GM21619 (cell line): ENCODE results near the gene MCM7.
"Not testable (repeated sequence)": the region's sequence is repeated elsewhere in the genome, so short reads cannot be mapped to it uniquely, and the experiment has no call there.

Experiments
- ATAC-seq: cut with Tn5 transposase; IDR thresholded peaks from one replicate; pipeline ENCODE4 v1.9.1; 2021; ENCODE audit not compliant: unreplicated experiment

Gene MCM7

DNA sequence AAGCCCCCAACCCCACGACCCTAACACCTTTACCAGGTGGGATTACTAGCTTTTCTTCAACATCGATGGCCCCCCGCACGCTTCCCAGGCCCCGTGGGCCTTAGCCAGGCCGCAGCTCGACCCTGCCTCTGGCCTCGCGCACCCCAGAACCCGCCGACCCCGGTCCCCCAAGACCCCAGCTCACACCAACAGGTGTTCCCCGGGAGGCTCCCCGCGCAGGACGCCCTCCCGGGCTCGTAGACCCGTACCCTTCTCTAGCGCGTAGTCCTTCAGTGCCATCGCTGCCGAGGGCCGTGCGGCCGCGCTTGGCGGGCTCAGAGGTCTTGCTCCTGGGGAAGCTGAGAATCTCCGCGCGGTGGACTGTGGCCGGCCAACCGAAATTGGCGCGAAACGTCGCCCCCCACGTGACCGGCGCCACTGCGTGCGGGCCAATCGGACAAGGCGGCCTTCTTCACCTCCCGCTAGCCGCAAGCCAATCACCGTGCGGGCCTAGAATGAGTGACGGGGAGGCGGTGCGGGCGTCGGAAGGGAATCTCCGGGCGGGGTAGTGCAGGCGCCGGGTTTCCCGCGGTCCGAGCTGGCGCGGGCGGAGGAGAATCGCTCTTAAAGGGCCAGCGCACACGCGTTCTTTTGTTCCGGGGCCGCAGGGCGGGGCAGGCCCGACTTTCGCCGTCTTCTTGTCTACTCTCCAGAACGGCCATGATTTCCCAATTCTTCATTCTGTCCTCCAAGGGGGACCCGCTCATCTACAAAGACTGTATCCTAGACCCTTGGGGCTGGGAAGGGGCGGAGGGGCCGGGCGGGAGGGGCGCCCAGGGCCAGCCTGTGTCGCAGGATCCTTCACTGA lies at the start of gene MCM7, which contains the start of gene AP4M1:
Gene MCM7, minus strand, starts transcription at position 382 of the 847 bp plus-strand sequence. Its CDS starts 103 bp downstream, at position 279.
Gene AP4M1, plus strand, starts transcription at position 628 of the 847 bp plus-strand sequence. Its CDS starts 72 bp downstream, at position 700.
- peak; percentile 84 for ATAC-seq

GRCh38 chr7:100148559-100149328 lies 47.5 kb upstream of the MCM7 start, which contains the start of gene LAMTOR4:
LAMTOR4 (plus strand) TSS chr7:100148918; CDS start chr7:100148973, 55 bp downstream.
- ATAC-seq = peak; percentile 98

DNA sequence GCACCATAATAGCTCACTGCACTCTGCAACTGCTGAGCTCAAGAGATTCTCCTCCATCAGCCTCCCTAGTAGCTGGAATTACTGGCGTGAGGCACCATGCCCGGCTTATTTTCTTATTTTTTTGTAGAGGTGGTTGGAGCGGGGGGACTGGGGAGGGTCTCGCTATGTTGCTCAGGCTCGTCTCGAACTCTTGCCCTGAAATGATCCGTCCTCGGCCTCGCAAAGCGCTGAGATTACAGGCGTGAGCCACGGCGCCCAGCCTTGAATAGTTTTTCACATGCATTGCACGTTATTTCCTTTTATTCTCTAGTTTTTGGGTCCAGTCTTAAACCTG lies 47.0 kb upstream of the MCM7 start:
- no peak for ATAC-seq

- ATAC-seq = no peak
Observed at GRCh38 chr7:100147278-100147677, 46.1 kb upstream of the MCM7 start.

- ATAC-seq = not testable (repeated sequence)
Observed at GRCh38 chr7:100146350-100146749, 45.2 kb upstream of the MCM7 start.

GRCh38 chr7:100142461-100142860 lies 41.3 kb upstream of the MCM7 start:
- ATAC-seq = no peak

GRCh38 chr7:100141555-100141949 lies 40.4 kb upstream of the MCM7 start:
- ATAC-seq = no peak

- no peak for ATAC-seq
Observed at GRCh38 chr7:100137851-100138760, 36.9 kb upstream of the MCM7 start.

- peak; percentile 69 for ATAC-seq
Observed at GRCh38 chr7:100132697-100133151, 31.5 kb upstream of the MCM7 start.

- ATAC-seq = no peak
Observed at GRCh38 chr7:100132126-100132525, 30.9 kb upstream of the MCM7 start.

DNA sequence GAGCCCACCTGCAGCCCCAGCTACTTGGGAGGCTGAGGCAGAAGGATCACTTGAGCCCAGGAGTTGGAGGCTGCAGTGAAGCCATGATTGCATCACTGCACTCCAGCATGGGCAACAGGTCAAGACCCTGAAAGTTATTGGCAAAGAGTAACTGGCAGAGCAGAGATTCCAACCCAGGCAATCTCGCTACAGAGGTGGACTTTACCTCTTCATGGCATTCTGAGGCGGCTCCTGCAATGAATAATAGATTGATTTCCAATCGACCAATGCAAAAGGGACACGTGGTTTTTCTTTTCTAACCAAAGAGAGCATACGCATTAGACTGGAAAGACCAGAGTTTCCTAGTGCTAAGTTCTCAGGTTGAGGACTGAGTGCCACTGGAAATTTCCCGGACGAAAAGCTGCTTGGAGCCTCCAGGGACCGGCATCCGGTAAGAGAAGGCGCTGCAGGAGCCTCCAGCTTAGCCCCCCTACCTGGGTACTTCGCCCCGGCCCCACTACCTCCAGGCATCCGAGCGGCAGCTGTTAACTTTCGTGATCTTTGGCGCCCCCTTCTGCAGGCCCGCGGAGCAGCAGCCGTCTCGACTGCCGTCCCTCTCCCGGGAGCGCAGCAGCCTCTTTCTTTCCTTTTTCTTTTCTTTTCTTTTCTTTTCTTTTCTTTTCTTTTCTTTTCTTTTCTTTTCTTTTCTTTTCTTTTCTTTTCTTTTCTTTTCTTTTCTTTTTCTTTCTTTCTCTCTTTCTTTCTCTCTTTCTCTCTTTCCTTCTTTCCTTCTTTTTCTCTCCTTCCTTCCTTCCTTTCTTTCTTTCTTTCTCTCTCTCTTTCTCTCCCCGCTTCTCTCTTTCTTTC lies 29.6 kb upstream of the MCM7 start:
- no peak for ATAC-seq

- ATAC-seq = not testable (repeated sequence)
Observed at GRCh38 chr7:100130220-100130607, 29.0 kb upstream of the MCM7 start.

- ATAC-seq = no peak
Observed at GRCh38 chr7:100128637-100128963, 27.4 kb upstream of the MCM7 start.

- ATAC-seq = no peak
Observed at GRCh38 chr7:100127866-100128636, 26.9 kb upstream of the MCM7 start.

DNA sequence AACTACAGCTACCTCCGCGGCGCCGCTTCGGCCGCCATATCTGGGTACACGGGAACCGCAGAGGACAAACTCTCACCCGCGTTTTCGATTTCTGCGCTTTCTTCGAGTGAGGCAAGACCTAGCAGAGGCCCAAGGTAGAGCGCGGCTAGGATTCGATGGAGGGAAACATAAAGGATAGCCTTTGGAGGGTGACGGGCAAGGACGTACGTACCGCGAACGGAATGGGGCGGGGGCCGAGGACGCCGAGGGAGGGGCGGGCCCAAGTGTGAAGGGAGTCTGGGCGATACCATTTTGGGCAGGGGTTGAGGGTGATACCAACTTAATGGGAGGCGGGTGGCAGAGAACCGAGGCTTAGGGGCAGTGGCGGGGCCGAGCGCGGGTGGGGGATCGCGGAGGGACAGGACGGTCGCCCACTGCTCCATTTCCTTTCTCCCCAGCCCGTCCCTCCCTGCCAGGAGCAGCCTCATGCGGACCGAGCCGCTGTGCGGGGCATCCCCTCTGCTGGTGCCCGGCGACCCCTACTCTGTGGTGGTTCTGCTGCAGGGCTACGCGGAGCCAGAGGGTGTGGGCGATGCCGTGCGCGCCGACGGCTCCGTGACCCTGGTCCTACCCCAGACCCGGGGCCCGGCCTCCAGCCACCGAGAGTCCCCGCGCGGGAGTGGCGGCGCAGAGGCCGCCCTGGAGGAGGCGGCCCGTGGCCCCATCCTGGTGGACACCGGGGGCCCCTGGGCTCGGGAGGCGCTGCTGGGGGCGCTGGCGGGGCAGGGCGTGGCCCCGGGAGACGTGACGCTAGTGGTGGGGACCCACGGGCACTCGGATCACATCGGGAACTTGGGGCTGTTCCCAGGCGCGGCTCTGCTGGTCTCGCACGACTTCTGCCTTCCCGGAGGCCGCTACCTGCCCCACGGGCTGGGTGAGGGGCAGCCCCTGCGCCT lies 26.0 kb upstream of the MCM7 start, which contains the start of gene MBLAC1:
Gene MBLAC1, plus strand, starts transcription at position 37 of the 935 bp plus-strand sequence. Its CDS starts 429 bp downstream, at position 466.
- ATAC-seq = peak; percentile 58

DNA sequence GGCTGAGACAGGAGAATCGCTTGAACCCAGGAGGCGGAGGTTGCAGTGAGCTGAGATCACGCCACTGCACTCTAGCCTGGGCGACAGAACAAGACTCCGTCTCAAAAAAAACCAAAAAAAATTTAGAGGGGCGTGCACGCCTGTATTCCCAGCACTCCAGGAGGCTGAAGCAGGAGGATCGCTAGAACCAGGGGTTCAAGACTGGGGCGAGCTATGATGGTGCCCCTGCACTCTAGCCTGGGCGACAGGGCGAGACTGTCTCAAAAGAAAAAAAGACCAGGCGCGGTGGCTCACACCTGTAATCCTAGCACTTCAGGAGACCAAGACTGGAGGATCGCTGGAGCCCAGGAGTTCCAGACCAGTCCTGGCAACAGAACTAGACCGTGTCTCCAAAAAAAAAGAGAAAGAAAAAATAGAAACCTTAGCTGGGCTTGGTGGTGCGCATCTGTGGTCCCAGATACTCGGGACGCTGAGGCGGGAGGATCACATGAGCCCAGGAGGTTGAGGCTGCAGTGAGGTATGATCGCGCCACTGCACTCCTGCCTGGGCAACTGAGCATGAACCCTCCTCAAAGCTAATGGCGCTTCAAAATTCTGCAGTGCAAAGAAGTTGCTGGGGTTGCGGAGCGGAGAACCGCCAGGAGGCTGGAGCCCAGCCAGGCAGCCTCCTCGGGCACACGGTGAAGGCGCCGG lies 25.2 kb upstream of the MCM7 start:
- ATAC-seq = peak; percentile 15
